NAMALWA (cell line): ENCODE data around the gene FAT2.
A peak's percentile ranks its signal among the peaks of the same experiment; 100 is the strongest.
"Not testable (repeated sequence)": the region's sequence is repeated elsewhere in the genome, so short reads cannot be mapped to it uniquely, and the experiment has no call there.

ENCODE experiments used
- DNase-seq: peaks from one replicate; pipeline ENCODE4 v3.0.0-alpha.2; 2015; ENCODE audit warnings: low spot score

FAT2 gene

GRCh38 chr5:151580858-151581257 lies 10.3 kb downstream of the FAT2 start:
- DNase-seq: no peak

GRCh38 chr5:151580239-151580638 lies 10.9 kb downstream of the FAT2 start:
- DNase-seq: no peak

- not testable (repeated sequence) for DNase-seq
Measured at GRCh38 chr5:151579146-151579545, 12.0 kb downstream of the FAT2 start.

- DNase-seq: no peak
Measured at GRCh38 chr5:151578326-151579025, 12.7 kb downstream of the FAT2 start.

- DNase-seq: no peak
Measured at GRCh38 chr5:151577566-151577965, 13.6 kb downstream of the FAT2 start.

- DNase-seq: no peak
Measured at GRCh38 chr5:151574444-151574996, 16.6 kb downstream of the FAT2 start.

- DNase-seq: no peak
Measured at GRCh38 chr5:151572657-151573368, 18.3 kb downstream of the FAT2 start.

- DNase-seq: no peak
Measured at GRCh38 chr5:151571270-151572173, 19.6 kb downstream of the FAT2 start.

- no peak for DNase-seq
Measured at GRCh38 chr5:151570512-151571269, 20.4 kb downstream of the FAT2 start.

- DNase-seq: no peak
Measured at GRCh38 chr5:151570058-151570457, 21.1 kb downstream of the FAT2 start.

GRCh38 chr5:151569132-151570046 lies 21.7 kb downstream of the FAT2 start:
- DNase-seq: no peak

GRCh38 chr5:151568036-151568435 lies 23.1 kb downstream of the FAT2 start:
- DNase-seq: no peak

GRCh38 chr5:151565971-151566370 lies 25.2 kb downstream of the FAT2 start:
- DNase-seq: no peak

GRCh38 chr5:151562019-151562707 lies 29.0 kb downstream of the FAT2 start:
- no peak for DNase-seq

GRCh38 chr5:151557951-151558350 lies 33.2 kb downstream of the FAT2 start:
- no peak for DNase-seq

- no peak for DNase-seq
Measured at GRCh38 chr5:151557466-151557865, 33.7 kb downstream of the FAT2 start.

- DNase-seq: peak; percentile 8
Measured at GRCh38 chr5:151556806-151557205, 34.3 kb downstream of the FAT2 start.

- DNase-seq: no peak
Measured at GRCh38 chr5:151555760-151556576, 35.2 kb downstream of the FAT2 start.

- DNase-seq: no peak
Measured at GRCh38 chr5:151553695-151554094, 37.4 kb downstream of the FAT2 start.
